HEK293 (cell line): Measurements from ENCODE around the gene RAVER2.

Experiments used
- ATF2 ChIP-seq: fragments of 450-650 bp; formaldehyde crosslinking; IDR thresholded peaks from 2 replicates; pipeline ENCODE4 v1.5.1; 2016; ENCODE audit warnings: missing biosample characterization, missing genetic modification characterization, low read depth
- GLIS2 ChIP-seq: fragments of 450-650 bp; formaldehyde crosslinking; IDR thresholded peaks from 2 replicates; pipeline ENCODE4 v1.5.1; 2016; ENCODE audit warnings: missing biosample characterization, missing genetic modification characterization
- KLF17 ChIP-seq: fragments of 450-650 bp; formaldehyde crosslinking; IDR thresholded peaks from 2 replicates; pipeline ENCODE4 v1.5.1; 2016; ENCODE audit warnings: missing biosample characterization, missing genetic modification characterization
- ZNF248 ChIP-seq: fragments of 450-650 bp; formaldehyde crosslinking; IDR thresholded peaks from 2 replicates; pipeline ENCODE4 v1.5.1; 2017; ENCODE audit warnings: missing biosample characterization, missing genetic modification characterization
- ZNF530 ChIP-seq: fragments of 450-650 bp; formaldehyde crosslinking; IDR thresholded peaks from 2 replicates; pipeline ENCODE4 v1.5.1; 2016; ENCODE audit warnings: low read depth, missing biosample characterization, missing genetic modification characterization
- ZNF777 ChIP-seq: fragments of 450-650 bp; formaldehyde crosslinking; IDR thresholded peaks from 2 replicates; pipeline ENCODE4 v1.5.1; 2017; ENCODE audit warnings: missing biosample characterization, missing genetic modification characterization, borderline replicate concordance
- TF ChIP-seq, protein P1 (sequence below): fragments of 450-650 bp; formaldehyde crosslinking; IDR thresholded peaks from 2 replicates; pipeline ENCODE4 v1.5.1; 2016; ENCODE audit warnings: missing biosample characterization, missing genetic modification characterization

- no peak for TF ChIP-seq ZNF777 (tag by site-specific recombination)
- TF ChIP-seq ZNF248 (tag by site-specific recombination): no peak
- TF ChIP-seq KLF17 (tag by site-specific recombination): no peak
- no peak for TF ChIP-seq ZNF530 (tag by site-specific recombination)
- TF ChIP-seq, protein P1, sequence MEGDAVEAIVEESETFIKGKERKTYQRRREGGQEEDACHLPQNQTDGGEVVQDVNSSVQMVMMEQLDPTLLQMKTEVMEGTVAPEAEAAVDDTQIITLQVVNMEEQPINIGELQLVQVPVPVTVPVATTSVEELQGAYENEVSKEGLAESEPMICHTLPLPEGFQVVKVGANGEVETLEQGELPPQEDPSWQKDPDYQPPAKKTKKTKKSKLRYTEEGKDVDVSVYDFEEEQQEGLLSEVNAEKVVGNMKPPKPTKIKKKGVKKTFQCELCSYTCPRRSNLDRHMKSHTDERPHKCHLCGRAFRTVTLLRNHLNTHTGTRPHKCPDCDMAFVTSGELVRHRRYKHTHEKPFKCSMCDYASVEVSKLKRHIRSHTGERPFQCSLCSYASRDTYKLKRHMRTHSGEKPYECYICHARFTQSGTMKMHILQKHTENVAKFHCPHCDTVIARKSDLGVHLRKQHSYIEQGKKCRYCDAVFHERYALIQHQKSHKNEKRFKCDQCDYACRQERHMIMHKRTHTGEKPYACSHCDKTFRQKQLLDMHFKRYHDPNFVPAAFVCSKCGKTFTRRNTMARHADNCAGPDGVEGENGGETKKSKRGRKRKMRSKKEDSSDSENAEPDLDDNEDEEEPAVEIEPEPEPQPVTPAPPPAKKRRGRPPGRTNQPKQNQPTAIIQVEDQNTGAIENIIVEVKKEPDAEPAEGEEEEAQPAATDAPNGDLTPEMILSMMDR (tag by site-specific recombination): no peak
- no peak for TF ChIP-seq GLIS2
- no peak for TF ChIP-seq ATF2 (tag by site-specific recombination)
Measured at GRCh38 chr1:64701071-64701470, 43.8 kb upstream of the RAVER2 start.
